Activated CD8-positive, alpha-beta memory T cell treated with anti-CD3 and anti-CD28 coated beads for 1 hour (primary cell): ENCODE data around the gene PLCD4.
A peak's percentile ranks its signal among the peaks of the same experiment; 100 is the strongest.

ENCODE experiments used
- DNase-seq, 2 donors: peaks; one replicate each; pipeline ENCODE4 v3.0.0-alpha.2; 2020; ENCODE audit warnings: low read depth in 1 of 2; ENCODE audit errors: extremely low read depth in 1 of 2

PLCD4 gene

DNA sequence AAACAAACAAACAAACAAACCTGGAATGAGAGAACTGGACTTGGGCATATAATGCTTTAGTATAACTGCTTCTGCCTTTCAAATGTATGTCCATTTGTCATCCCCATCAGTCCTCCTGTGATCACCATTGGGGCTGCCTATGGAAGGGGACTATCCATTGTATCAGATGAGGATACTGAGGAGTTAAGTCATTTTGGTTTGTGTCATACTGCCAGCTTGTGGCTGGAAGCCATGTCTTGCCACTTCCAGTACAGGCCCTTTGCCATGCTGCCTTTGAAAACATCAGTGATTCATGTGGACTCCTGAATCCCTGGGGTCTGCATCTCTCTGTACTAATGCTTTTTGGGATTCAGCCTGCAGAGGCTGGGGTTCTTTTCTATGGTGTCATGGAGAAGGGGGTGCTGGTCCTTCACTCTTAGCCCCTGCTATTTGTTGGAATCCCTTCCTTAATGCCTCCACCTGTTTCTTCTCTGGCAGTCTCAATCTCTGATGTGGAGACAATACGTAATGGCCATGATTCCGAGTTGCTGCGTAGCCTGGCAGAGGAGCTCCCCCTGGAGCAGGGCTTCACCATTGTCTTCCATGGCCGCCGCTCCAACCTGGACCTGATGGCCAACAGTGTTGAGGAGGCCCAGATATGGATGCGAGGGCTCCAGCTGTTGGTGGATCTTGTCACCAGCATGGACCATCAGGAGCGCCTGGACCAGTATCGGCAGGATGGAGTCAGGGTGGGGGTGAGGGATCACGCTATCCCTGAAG is 10.6 kb downstream of the PLCD4 start:
- DNase-seq, result no peak

DNA sequence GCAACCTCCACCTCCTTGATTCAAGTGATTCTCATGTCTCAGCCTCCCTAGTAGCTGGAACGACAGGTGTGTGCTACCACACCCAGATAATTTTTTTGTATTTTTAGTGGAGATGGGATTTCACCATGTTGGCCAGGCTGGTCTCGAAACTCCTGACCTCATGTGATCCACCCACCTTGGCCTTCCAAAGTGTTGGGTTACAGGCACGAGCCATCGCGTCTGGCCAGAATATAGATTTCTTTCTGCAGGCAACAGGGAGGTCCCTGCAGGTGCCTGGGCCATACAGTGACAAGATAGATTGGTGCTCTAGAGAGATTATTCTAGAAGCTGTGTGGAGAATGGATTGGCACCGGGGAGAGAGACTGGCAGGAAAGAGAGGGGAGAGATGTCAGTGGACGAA is 13.3 kb downstream of the PLCD4 start:
- no peak for DNase-seq

DNA sequence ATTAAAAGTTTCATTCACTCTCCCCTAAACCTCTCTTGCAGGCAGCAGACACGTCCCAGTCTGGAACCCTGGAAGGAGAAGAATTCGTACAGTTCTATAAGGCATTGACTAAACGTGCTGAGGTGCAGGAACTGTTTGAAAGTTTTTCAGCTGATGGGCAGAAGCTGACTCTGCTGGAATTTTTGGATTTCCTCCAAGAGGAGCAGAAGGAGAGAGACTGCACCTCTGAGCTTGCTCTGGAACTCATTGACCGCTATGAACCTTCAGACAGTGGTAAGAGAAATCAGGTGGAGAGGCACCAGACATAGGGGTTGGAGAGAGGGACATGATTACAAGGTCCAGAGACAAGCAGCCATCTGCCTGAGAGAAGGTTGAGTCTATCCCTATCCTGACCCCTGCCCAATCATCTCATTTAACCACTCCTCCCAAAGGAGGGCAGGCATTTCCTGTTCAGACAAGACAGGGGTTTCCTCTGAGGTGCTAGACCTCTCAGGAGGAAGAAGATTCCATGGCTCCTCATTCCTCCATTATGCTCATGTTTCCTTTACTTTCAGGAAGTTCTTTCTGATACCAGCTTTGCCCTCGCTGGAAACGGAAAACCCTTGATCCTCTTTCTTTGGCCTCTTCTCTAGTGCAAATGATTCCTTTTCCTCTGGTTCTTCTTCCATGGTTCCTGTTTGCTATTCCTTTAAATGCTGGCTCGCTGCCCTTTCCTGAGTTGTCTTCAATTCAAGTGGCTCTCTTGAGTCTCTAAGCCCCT is 15.1 kb downstream of the PLCD4 start:
- no peak for DNase-seq

DNA sequence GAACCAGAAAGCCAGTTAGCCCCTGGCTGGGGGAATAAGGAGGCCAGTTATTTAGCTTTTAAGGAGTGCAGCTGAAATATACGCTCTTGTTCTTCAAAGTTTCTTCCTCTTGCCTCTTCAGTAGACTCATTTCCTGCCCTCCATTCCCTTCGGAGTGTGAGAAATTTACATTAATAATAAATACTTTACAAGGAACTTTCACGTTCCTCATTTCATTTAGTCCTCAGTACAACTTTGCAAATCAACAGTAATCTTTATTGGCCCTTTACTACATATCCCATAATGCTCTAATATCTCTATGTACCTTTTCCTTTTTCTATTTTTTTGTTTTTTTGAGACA is 15.6 kb downstream of the PLCD4 start:
- no peak for DNase-seq

DNA sequence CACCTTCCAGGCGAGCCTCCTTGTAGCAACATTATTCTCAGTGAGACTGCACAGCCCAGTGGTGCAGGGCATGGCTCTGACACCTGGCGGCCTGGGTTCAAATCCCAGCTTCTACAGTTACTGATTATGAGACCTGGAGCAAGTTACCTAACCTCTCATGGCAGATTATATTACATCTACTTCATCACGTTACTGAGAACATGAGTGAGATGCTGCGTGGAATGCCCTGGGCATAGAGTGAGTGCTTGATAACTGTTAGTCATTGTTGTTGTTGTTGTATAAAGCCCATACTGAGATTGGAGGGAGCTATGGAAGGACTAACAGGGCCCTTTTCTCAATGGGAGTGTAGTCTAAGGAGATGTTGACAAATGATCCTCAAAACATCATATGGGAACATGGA is 18.7 kb downstream of the PLCD4 start:
- DNase-seq, result no peak

DNA sequence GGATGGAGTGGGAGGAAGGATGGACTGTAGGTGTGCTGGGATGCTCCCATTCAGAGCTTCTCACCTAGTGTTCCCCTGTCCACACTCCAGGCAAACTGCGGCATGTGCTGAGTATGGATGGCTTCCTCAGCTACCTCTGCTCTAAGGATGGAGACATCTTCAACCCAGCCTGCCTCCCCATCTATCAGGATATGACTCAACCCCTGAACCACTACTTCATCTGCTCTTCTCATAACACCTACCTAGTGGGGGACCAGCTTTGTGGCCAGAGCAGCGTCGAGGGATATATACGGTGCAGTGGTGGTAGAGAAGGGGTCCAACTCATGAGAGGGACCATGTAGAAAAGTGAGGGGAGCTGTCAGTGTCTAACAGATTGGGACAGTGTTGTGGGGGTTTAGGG is 20.2 kb downstream of the PLCD4 start:
- DNase-seq, result no peak

DNA sequence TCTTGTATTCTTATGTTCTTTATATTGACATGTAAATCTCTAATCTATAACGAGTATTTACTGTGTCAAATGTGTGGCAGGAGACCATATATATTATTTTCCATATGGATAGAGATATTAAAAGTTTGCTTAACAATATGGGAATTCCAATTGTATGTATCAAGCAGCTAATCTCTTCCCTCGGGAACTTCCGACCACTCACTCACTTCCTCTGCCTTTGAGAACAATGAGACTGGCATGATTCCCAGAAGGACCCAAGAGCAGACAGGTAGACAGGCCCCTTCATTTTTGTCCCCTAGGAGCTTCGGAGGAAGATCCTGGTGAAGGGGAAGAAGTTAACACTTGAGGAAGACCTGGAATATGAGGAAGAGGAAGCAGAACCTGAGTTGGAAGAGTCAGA is 24.1 kb downstream of the PLCD4 start:
- no peak for DNase-seq

DNA sequence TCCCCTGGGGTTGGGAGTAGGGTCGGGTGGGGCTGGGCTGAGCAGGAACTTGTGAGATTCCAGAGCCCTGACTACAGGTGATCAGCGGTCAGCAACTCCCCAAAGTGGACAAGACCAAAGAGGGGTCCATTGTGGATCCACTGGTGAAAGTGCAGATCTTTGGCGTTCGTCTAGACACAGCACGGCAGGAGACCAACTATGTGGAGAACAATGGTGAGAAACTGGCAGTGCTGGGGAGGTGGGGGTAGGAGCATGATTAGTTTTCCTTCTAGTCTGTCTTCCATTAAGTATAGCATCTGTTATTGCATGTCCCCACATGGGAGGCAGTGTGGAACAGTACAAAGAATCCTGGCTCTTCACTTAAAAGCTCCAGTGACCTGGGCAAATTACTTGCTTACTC is 28.0 kb downstream of the PLCD4 start:
- no peak for DNase-seq

DNA sequence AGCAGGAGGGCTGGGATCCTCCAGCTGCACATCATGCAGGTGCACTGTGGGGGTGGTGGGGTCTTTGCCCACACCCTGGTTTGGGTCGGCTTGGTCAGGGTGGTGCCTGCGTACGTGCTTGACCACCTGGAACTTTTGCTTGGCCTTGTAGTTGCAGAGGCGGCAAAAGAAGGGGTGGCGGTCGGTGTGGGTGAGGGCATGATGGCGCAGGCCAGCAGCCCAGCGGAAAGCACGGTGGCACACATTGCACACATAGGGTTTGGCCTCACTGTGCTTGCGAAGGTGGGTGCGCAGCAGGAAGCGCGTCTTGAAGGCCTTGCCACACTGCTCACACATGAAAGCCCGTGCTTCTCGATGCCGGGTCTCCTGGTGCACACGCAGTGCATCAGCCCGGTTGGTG is 30.7 kb downstream of the PLCD4 start:
- no peak for DNase-seq

DNA sequence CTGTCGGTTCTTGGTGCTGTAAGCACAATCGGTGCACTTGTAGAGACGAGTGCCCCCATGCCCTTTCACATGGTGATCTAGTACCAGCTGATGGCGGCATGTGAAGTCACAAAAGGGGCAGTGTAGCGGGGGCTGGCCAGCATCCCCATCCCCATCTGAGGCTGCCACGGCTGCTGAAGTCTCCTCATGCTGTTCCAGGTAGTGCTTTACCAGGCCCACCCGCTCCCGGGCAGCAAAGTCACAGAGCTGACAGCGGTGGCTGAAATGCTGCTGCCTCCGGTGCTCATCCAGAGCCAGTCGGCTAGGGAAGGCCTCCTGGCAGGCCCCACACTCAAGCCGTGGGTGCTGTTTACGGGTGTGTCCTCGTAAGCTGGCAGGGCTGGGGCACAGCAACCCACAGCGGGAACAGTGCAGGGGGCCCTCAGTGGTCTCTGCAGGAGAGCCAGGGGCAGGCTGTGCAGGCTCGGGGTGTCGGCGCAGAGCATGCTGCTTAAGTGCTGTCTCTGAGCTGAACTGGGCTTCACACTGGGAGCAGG is 34.5 kb downstream of the PLCD4 start:
- DNase-seq, result no peak

DNA sequence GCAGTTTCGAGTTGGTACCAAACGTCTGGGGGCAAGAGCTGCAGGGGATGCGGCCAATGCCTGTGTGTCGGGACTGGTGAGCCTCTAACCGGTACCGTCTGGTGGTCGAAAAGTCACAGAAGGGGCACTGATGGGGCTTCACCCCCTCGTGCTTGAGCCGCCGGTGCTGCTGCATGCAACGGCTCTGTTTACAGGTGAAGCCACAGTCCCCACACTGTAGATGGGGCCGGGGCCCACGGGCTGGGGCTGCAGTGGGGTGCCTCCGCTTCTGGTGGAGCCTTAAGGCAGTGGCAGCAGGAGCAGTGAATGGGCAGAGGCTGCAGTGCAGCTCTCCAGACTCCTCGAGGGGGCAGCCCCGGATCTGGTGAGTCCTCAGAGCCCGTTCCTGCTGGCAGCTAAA is 35.1 kb downstream of the PLCD4 start:
- no peak for DNase-seq

DNA sequence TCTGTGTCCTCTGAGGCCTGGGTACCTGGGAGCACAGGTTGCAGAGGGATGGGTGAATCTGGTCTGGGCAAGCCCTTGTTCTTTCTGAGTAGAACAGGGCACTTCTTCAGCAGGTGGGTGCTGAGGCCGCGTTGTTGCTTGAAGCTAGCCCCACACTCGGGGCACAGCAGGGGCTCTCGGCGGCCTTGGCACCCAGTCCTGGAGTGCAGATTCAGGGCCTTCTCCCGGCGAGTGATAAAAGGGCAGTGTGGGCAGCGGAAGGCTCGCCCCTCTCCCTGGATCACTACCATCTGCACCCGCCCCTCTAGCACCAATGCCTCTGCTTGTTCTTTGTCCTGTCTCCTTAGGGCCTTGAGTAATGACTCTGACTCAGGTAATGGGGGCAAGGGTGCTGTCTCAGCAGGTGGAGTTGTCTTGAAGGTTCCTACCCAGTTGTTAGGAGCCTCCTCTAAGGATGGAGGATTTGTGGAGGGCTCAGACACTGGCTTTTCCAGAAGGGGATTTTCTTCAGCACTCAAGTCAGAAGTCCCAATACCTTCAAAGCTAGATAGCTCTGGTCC is 36.1 kb downstream of the PLCD4 start:
- DNase-seq, result no peak

DNA sequence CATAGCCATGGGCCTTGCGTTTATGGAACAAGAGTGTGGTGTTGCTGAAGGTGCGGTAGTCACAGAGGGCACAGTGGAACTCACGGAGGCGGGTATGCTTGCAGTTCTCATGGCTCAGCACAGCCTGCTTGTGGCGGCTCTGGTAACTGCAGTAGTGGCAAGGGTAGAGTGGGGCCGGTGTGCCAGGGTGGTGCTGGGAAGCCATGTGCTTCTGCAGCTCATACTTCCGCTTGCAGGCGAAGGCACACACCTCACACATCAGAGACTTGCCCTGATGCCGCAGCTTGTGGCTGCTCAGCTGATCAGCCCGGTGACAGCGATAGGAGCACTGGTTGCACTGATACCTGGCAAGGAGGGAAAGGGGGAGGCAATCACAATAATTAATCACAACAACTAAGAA is 37.0 kb downstream of the PLCD4 start:
- no peak for DNase-seq

DNA sequence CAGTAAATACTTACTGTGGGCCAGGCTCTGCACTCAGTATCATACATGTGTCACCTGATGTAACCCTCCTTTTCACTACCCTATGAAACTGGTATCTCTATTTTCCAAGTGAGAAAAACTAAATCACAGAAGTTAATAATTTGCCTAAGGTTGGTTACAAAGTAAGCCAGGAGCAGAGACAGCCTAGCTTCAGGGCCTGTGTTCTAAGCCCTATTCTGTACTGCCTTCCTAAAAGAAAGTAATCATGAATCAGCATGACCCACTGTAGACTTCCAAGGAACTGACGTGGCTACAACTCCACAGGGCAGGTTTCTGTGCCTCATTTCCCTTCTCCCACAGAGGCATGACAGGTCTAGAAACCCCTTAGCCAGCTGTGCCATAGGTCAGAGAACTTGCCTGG is 37.4 kb downstream of the PLCD4 start:
- DNase-seq, result no peak

DNA sequence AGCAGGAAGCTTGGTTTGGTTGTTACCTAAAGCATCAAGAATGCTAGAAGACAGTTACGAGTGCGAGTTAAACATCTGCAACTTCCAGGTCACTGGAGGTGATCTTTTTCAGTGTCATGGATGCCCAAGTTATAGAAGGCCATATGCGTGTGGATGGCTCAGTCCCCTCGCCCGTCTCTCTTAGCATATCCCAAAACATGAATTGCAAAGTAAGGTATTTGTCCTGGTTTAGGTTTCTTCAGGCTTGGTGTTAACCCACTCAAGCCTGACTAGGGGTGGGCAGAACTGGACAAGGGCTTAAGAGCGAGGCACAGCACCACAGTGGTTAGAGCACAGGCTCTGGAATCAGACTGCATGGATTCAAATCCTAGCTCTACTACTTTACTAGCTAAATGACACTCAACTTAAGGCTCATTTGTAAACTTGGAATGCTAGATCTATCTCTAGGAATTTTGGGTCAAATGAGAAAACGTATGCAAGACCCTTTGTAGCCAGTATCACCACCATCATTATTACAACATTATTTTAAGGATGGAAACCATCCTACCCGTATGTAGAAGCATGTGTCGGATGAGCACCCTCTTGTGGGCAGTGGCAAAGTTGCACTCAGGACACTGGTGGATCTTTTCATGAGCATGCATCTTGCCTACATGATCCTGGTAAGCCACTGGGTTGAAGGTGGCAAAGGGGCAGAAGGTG is 40.5 kb downstream of the PLCD4 start:
- DNase-seq, result peak in 1 of 2 donors; percentile 30

DNA sequence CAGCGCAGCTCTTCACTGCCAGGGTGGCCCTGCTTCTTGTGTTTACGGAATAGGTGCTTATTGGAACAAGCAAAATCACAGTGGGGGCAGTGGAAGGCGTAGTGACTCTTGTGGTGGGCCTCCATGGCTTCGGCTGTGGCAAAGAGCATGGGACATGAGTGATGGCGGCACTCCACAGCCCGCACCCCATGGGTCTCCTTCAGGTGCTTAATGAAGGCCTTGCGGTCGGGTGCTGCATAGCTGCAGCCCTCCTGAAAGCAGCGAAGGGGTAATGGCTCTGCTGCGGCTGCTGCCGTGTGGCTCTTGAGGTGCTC is 41.0 kb downstream of the PLCD4 start:
- DNase-seq, result no peak

DNA sequence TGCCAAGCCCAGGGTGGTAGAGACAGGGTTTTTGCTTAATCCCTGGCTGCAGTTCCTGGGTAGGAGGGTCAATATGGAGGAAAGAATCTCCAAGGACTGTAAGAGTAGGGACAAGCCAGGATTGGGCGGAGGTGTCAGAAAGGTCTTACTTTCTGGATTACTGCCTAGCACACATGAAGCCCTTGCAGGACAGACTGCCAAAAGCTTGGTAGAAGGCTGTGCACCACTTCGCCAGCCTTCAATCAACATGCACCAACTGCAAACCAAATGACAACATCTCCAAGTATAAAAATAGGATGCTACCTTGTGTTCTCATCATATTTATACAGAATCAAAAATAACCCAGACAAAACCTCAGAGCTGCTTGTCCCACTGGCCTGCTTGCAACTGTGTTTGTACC is 48.1 kb downstream of the PLCD4 start:
- DNase-seq, result no peak

DNA sequence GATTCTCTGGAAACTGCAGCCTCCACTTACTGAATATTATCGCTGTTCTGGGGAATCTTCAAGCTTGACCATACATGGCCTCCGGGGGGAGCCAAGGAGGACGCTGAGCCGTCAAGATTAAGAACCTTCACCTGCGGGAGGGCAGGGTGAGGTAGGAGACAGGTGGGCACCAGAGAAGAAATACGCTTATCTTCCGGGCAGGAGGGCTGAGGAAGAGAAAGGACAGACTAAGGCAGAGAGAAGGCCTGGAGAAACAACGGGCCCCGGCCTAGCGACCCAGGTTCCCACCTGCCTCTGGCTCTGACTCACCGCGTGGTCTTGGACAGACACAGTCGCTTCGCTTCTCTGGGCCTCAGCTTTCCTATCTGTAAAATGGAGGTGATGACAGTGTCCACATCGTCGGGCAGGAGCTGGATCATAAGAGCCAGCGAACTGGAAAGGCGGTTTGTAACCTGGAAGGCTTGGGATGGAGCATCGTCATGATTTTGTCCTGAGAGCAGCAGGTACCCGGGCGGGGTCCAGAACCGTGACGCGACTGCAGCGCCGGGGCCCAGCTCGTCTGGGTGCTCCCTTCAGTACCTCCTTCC is 51.1 kb downstream of the PLCD4 start:
- DNase-seq, result peak in 1 of 2 donors; percentile 8

DNA sequence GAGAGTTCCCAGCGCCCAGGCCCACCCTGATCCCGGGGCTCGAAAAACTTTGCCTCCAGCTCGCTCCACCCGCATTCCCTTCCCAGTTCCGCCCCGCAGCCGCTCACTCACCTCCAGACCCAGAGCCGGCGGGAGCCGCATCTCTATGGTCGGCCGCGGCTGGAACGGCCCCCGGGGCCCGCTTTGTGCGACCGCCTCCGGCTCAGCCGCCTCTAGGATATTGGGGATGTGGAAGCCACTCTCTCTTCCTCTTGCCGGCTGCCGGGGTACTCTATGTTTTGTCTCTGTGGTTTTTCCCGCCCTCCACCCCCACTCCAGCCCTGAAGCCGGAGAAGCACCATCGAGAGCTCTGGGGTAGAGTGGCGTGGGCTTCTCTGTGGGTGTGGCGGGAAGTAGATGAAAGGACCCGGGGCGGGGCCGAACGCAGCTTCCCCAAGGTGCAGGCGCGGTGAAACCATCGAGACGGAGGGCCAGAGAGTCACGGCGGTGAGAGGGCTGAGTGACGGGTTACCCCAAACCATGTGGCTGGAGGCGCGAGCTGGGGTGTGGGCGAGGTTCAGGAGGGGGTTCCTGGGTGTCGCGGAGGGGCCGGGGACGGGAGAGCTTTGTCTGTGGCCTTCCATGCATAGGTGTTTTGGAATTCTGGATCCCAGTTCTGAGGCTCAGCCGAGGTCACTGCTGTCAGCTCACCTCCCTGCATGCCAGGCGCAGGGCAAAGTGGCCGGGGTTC is 51.7 kb downstream of the PLCD4 start, which contains the start of the genes BCS1L and ZNF142:
BCS1L (plus strand) TSS at position 426 of the 730 bp plus-strand sequence. CDS start 1,305 bp downstream, outside the sequence.
ZNF142 (minus strand) TSS at position 366 of the 730 bp plus-strand sequence. CDS start 3,194 bp downstream, outside the sequence.
- peak; percentile 81 to 86 for DNase-seq

DNA sequence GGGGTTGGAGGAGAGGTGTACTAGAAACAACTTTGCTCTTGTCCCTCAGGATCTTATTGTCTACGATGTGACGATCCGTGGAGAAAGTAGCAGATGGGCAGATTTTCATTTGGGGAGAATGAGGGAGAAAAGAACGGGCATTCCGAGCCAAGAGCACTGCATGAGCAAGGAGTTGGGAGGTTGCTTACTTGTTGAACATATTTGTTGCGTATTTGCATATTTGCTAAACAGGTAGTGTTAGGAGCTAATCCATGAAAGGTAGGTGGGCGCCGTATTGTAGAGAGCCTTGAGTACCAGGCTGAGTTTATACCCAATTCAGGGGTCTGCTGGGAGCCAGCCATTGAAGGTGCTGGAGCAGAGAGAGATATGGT is 52.3 kb downstream of the PLCD4 start:
- no peak for DNase-seq
